ENCODE data around the gene IQSEC1.

IQSEC1 gene

DNA sequence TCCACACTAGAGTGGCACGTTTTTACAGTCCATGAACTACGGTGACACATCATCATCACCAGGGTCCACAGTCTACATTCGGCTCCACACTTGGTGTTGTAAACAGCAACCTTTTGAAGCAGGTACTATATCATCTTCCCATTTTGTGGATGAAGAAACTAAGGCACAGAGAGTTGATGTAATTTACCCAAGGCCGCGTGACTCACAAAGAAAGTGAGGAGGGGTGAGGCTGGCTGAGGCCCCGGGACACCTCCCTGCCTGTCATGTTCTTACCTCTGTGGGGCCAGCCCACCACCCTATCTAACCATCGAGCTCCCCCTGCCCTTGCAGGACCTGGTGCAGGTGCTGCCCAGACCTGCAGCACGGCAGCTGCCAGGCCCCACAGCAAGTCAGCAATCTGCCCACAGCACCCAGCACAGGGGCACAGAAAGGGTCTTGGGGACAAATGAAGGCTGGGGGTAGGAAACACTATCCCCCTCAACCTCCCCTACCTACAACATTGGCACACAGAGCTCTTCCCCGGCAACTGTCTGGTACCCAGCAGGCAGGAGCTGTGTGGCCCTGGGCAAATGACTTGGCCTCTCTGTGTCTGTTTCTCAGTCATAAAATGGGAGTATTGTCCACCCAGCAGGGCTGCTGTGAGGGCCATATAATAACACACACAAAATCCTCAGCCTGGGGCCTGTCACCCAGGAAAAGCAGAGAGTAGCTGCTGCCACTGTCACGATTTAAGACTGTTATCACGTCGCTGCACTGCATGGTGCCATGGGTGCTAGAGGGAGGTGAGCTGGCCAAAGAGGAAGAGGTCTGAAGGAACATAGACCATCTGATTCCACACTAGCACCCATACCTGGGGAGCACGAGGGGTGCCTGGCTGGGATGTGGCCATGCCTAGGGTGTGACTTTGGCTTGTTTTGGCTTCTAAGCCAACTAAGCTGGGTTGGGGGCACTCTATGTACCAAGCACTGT is 115.1 kb downstream of the IQSEC1 start:
- DNase-seq (ENCODE audit: low read depth): no peak
- TF ChIP-seq, protein P1, sequence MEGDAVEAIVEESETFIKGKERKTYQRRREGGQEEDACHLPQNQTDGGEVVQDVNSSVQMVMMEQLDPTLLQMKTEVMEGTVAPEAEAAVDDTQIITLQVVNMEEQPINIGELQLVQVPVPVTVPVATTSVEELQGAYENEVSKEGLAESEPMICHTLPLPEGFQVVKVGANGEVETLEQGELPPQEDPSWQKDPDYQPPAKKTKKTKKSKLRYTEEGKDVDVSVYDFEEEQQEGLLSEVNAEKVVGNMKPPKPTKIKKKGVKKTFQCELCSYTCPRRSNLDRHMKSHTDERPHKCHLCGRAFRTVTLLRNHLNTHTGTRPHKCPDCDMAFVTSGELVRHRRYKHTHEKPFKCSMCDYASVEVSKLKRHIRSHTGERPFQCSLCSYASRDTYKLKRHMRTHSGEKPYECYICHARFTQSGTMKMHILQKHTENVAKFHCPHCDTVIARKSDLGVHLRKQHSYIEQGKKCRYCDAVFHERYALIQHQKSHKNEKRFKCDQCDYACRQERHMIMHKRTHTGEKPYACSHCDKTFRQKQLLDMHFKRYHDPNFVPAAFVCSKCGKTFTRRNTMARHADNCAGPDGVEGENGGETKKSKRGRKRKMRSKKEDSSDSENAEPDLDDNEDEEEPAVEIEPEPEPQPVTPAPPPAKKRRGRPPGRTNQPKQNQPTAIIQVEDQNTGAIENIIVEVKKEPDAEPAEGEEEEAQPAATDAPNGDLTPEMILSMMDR (conservative IDR thresholded peaks at IDR 0.05; ENCODE audit: low read depth, low read length): no peak
- no peak overlapping the region for H3K4me3 ChIP-seq (ENCODE audit: low read depth, low read length)

DNA sequence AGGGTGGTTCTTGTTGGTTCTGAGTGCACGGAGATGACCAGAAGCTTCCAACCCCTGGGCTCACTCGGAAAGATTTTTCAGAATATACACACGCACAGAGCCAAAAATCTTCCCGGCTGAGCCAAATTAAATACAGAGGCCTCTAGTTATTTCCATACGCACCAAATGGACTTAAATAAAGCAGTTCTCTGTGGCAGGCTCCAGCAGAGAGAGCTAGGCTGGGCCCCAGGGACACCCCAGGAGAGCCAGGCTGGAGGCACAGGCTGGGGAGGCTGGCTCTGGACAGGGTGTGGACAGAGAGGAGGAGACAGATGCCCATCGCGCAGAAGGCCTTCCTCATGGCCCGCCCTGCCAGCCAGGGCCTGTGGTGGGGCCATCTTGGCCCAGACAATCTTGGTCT is 115.9 kb downstream of the IQSEC1 start:
- H3K4me3 ChIP-seq (ENCODE audit: low read depth, low read length): no peak overlapping the region
- DNase-seq (ENCODE audit: low read depth): no peak
- TF ChIP-seq, protein P1 (conservative IDR thresholded peaks at IDR 0.05; ENCODE audit: low read depth, low read length): no peak

DNA sequence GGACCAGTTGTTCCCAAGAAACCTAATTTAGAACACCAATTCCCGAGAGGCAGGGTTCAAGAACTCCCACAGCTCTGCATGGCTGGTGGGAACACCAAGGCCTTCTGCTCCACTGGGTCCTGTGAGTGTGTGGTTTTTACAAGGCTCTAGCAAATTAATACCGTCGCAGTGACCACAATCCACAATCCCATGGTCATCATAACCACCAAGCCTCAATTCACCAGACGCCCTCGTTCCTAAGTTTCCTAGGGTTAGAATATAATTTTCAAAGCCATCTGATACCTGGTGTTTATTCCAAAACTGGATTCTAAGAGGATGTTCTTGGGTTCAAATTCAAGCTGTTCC is 116.9 kb downstream of the IQSEC1 start:
- TF ChIP-seq, protein P1 (conservative IDR thresholded peaks at IDR 0.05; ENCODE audit: low read depth, low read length): no peak
- H3K4me3 ChIP-seq (ENCODE audit: low read depth, low read length): no peak overlapping the region
- DNase-seq (ENCODE audit: low read depth): no peak

DNA sequence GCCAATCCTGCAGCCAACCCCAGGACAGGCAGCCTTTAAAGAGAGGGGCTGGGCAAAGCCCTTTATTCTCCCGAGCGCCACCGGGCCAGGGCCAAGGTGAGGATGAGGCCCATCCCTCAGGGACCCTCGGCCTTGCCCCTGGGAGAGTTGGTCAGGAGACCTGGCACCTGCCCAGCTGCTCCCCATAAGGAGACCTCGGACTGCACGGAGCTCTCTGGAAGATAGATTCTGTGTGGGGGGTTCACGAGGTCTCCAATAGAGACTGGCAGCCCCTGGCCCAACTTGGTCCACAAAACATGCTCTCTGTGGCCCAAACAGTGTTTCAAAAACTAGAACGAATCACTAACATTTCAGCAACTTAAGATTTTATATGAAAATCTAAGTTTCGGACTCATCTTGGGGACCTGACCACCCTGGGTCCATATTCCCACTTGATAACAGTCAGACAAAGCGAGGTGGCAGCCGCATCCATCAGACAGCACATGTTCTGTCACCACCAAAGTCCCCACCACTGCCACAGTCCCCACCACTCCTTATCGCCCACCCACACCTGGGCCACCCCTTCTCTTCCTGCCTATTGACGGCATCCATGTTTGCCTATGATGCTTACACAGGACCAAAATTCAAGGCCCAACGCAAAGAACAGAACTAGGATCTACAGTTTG is 117.4 kb downstream of the IQSEC1 start:
- no peak for DNase-seq (ENCODE audit: low read depth)
- TF ChIP-seq, protein P1 (conservative IDR thresholded peaks at IDR 0.05; ENCODE audit: low read depth, low read length): no peak

DNA sequence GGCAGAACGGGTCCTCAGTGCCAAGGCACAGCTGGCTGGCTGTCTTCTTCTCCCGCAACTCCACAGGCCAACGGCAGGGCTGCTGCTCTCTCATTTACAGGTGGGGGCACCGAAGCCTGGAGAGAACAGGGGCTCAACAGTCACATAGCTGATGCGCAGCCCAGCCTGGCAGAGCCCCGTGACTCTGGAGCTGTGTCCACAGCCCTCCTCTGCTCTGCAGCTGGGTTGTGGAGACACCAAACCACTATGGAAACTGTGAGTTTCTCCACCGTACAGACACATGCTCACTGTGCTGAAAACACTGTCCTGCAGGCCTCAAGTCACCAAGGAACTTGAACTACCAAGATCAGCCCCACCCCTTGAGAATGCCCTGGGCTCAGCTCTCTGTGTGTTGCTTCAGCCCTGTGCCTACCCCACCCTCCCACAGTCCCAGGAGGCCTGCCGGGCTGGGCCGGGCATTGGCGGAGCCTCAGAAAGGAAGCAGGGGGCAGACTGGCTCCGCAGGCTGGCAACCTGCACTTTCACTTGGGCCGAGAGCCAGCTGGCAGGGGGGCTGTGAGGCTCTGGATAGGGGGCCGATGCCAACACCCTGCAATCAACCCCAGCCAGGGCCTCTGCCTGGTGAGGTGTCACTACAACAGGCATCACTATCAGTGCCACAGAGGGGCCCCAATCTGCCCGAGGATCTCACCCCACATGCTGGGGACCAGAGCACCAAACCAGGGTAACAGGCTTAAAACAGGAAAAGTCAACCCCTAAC is 118.2 kb downstream of the IQSEC1 start:
- no peak overlapping the region for H3K4me3 ChIP-seq (ENCODE audit: low read depth, low read length)
- no peak for DNase-seq (ENCODE audit: low read depth)
- TF ChIP-seq, protein P1 (conservative IDR thresholded peaks at IDR 0.05; ENCODE audit: low read depth, low read length): no peak

More for the DNA sequence above, 117.4 kb downstream of the IQSEC1 start:
- H3K4me3 ChIP-seq (ENCODE audit: low read depth, low read length): no peak overlapping the region

DNA sequence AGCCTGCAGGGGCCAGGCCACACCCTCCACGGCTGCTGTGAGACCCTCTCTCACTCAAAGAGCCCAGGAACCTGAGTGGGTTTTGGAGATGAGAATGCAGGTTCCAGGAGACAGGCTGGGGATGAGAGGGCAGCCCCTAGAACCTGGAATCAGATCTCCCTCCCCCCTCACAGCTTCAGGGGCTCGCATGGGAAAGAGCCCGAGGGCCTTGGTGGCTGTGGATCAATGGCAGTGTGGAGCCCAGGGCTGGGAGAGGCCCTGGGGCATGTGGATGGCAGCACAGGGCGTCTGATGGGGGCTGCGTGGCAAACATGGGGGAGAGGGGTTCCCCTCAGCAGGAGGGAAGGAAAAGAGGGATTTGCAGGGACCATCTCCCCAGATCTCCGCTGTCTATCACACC is 119.0 kb downstream of the IQSEC1 start:
- DNase-seq (ENCODE audit: low read depth): no peak
- TF ChIP-seq, protein P1 (conservative IDR thresholded peaks at IDR 0.05; ENCODE audit: low read depth, low read length): no peak
- no peak overlapping the region for H3K4me3 ChIP-seq (ENCODE audit: low read depth, low read length)
